ENCODE measurements around the gene RASA3.
"Not testable (repeated sequence)": the region's sequence is repeated elsewhere in the genome, so short reads cannot be mapped to it uniquely, and the experiment has no call there.

Gene RASA3

DNA sequence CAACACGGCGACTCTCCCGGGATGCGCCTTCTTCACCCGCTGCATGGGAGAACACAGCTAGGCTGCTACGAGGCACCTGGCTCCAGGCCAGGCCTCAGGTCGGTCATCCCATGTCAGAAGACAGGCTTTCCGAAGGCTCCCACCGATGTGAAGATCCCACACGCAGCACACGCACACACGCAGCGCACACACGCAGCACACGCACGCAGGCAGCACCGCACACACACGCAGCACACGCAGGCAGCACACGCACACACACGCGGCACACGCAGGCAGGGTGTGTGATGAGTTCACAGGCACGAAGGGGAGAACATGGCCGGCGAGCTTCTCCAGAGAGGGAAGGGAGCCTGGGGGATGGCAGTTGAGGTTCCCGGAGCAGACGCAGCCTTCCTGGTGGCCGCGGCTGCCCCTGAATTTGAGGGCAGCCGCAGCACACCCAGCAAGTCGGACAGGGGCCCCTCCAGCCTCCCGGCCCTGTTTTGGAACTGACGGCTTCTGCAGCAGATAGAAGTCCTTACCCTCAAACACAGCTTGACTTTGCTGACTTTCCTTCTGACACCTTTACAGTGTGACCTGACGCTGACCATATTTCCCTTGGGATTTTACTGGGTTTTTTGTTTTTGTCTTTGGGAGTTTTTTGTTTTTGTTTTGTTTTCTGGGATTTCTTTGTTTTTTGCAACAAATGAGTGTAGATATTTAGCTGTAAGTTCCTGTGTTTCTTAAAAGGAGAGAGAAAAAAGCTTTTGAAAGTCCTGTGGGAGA, 55.9 kb downstream of the RASA3 start:
- TF ChIP-seq, protein P1, sequence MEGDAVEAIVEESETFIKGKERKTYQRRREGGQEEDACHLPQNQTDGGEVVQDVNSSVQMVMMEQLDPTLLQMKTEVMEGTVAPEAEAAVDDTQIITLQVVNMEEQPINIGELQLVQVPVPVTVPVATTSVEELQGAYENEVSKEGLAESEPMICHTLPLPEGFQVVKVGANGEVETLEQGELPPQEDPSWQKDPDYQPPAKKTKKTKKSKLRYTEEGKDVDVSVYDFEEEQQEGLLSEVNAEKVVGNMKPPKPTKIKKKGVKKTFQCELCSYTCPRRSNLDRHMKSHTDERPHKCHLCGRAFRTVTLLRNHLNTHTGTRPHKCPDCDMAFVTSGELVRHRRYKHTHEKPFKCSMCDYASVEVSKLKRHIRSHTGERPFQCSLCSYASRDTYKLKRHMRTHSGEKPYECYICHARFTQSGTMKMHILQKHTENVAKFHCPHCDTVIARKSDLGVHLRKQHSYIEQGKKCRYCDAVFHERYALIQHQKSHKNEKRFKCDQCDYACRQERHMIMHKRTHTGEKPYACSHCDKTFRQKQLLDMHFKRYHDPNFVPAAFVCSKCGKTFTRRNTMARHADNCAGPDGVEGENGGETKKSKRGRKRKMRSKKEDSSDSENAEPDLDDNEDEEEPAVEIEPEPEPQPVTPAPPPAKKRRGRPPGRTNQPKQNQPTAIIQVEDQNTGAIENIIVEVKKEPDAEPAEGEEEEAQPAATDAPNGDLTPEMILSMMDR (IDR thresholded peaks at IDR 0.05), result no peak
- Mint-ChIP-seq H3K27me3 (ENCODE audit: low read depth, poor library complexity) (peaks cover 9% of the 10 kb centered on the region), H3K27ac (peak overlapping the region; percentile 20), H3K36me3 (ENCODE audit: low read depth) (peaks cover 19% of the 10 kb centered on the region), H3K4me1 (peaks cover 44% of the 10 kb centered on the region), H3K4me3 (no peak overlapping the region), H3K9me3 (no peaks in the 10 kb centered on the region)
- no peak for DNase-seq

DNA sequence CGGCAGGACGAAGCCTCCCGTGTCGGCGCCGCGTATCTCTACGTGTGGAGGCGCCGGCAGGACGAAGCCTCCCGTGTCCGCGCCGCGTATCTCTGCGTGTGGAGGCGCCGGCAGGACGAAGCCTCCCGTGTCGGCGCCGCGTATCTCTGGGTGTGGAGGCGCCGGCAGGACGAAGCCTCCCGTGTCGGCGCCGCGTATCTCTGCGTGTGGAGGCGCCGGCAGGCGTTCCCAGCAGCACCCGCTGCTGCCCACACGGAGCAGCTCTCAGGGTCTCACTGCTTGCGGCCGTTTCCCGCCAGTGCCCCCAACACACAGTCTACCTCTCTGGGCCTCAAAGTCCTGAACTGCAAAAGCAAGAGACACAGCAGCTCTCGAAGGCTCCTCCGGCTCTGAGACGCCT, 56.6 kb downstream of the RASA3 start:
- not testable (repeated sequence) for H3K27me3 Mint-ChIP-seq (ENCODE audit: low read depth, poor library complexity); H3K9me3 Mint-ChIP-seq; H3K27ac Mint-ChIP-seq; H3K4me3 Mint-ChIP-seq; DNase-seq
- Mint-ChIP-seq H3K4me1 (peaks cover 45% of the 10 kb centered on the region), H3K36me3 (ENCODE audit: low read depth) (peaks cover 26% of the 10 kb centered on the region)

DNA sequence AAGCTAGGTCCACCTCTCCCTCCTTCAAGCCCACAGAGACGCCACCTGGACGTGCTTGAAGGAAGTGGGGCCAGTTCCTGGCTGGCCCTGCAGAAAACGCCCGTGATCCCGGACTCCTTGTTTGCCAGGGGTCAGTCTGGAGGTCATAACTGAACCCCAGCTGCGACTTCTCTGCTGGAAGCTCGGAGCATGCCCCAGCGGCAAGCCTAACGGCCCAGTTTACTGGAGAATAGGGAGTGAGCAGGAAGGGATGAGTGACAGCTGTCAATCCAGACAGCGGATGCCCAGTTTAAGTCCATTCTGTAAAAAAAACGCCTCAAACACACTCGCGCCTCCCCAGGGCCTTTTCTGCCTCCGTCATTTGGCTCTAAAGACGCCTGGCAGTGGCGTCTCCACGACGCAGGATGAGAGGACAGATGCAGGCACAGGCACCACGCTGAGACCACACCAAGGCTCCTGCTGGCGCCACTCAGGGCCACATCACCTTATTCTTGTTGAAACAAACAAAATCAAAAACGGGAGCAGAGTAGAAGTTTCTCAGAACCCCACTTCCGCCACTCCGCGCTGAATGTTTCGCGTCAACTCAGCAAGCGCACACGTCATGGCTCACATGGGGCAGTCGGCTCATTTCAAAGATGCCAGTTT, 57.6 kb downstream of the RASA3 start:
- Mint-ChIP-seq H3K4me3 (no peak overlapping the region), H3K27me3 (ENCODE audit: low read depth, poor library complexity) (peaks cover 4% of the 10 kb centered on the region), H3K27ac (no peak overlapping the region), H3K36me3 (ENCODE audit: low read depth) (peaks cover 27% of the 10 kb centered on the region), H3K4me1 (peaks cover 45% of the 10 kb centered on the region), H3K9me3 (peaks cover 4% of the 10 kb centered on the region)
- DNase-seq, result peak; percentile 0
- TF ChIP-seq, protein P1 (IDR thresholded peaks at IDR 0.05), result no peak

DNA sequence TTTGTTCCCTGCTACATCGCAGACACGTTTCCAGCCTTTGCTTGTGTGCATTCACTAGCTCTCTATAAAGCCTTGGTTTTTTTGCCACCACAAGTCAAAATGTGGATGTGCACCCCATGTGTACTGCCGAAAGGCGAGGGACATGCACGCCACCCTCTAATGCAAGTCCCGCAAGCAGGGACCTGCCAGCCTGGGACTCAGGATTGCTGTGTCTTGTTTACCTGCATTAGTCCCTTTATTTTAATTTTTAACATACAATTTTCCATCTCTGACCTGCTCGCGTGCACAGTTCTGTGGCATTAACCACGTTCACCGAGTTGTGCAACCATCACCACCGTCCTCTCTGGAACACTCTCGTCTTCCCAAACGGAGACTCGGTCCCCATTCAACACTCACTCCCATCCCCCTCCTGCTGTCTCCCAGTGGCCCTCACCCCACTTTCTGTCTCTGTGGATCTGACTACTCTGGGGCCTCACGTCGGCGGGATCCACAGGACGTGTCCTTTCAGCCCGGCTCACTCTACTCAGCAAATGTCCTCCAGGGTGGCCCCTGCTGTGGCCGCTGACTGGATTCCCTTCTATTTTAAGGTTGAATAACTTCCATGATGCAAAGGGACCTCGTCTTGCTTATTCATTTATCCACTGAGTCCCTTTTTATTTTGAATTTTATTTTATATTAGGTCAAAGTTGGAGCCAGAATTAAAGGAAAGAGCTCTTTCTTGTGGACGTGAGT, 58.4 kb downstream of the RASA3 start:
- peaks cover 48% of the 10 kb centered on the region for H3K4me1 Mint-ChIP-seq
- peaks cover 4% of the 10 kb centered on the region for H3K9me3 Mint-ChIP-seq
- no peak for DNase-seq
- H3K4me3 Mint-ChIP-seq, result no peak overlapping the region
- peaks cover 27% of the 10 kb centered on the region for H3K36me3 Mint-ChIP-seq (ENCODE audit: low read depth)
- TF ChIP-seq, protein P1 (IDR thresholded peaks at IDR 0.05), result no peak
- H3K27me3 Mint-ChIP-seq (ENCODE audit: low read depth, poor library complexity), result peaks cover 4% of the 10 kb centered on the region
- peak overlapping the region; percentile 9 for H3K27ac Mint-ChIP-seq

DNA sequence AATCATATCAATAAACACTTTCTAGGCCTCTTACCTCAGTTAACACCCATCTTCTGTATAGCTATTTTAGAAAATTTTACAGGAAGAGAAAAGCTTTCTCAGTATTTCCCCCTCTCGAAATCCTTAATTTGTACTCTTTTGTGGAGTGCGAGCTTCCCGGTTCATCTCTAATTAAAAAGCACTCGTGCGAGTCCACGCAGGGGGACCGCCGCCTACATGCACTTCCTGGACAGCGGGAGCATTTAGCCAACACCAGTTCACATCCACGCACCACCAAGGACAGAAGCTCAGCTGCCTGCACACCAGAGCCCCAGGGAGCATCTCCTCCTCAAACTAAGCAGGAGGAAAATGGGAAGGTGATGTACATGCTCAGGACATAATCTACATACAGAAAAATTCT, 60.0 kb downstream of the RASA3 start:
- TF ChIP-seq, protein P1 (IDR thresholded peaks at IDR 0.05), result no peak
- peak; percentile 0 for DNase-seq
- H3K4me3 Mint-ChIP-seq, result no peak overlapping the region
- peaks cover 27% of the 10 kb centered on the region for H3K36me3 Mint-ChIP-seq (ENCODE audit: low read depth)
- H3K27me3 Mint-ChIP-seq (ENCODE audit: low read depth, poor library complexity), result peaks cover 12% of the 10 kb centered on the region
- peak overlapping the region; percentile 27 for H3K27ac Mint-ChIP-seq
- peaks cover 50% of the 10 kb centered on the region for H3K4me1 Mint-ChIP-seq
- H3K9me3 Mint-ChIP-seq, result peaks cover 4% of the 10 kb centered on the region

DNA sequence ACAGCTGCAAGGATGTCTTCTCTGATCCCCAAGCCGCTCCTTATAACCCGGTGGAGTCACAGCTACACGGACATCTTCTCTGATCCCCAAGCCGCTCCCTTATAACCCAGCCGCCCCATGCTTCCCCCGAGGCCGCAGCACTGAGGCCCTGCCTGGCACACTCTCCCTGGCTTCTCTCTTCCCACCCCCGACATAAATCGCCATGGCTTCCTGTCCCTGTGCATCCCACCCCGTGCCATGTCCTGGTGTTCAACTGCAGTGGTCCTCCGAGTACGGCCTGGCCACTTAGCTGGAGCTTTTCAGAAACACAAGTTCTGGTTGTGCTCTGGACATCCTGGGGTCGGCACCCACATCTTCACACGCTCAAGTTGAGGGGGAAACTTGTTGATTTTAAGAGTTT, 60.4 kb downstream of the RASA3 start:
- TF ChIP-seq, protein P1 (IDR thresholded peaks at IDR 0.05), result no peak
- Mint-ChIP-seq H3K36me3 (ENCODE audit: low read depth) (peaks cover 27% of the 10 kb centered on the region), H3K4me3 (no peak overlapping the region), H3K9me3 (peaks cover 4% of the 10 kb centered on the region), H3K4me1 (peaks cover 49% of the 10 kb centered on the region), H3K27me3 (ENCODE audit: low read depth, poor library complexity) (peaks cover 12% of the 10 kb centered on the region), H3K27ac (peak overlapping the region; percentile 62)
- no peak for DNase-seq
